ENCODE measurements around the gene HSF4. TPM values are rescaled to one million over a fixed set of nuclear protein-coding genes. Genes with fewer than 3 reads are reported as not detected.

The HSF4 gene
- total RNA-seq, 1 experiment from 2014 or later: 1.2 TPM

- Histone ChIP-seq H4K91ac (ENCODE audit: insufficient read length, low read depth, low read length) (no peak overlapping the region), H3K9me3 (ENCODE audit: control insufficient read depth, low read depth, low read length) (no peaks in the 10 kb centered on the region), H3K23me2 (ENCODE audit: insufficient read length, low read depth, low read length, poor library complexity, severe bottlenecking) (peaks cover 4% of the 10 kb centered on the region), H2BK20ac (ENCODE audit: low read depth, low read length, poor library complexity, severe bottlenecking) (no peak overlapping the region), H3K4me1 (ENCODE audit: insufficient read depth, low read length) (no peaks in the 10 kb centered on the region; the same call in 1 of the 2 replicates), H3K79me2 (ENCODE audit: insufficient read depth, low read length) (peaks cover 6% of the 10 kb centered on the region; the same call in 1 of the 2 replicates), H3K27me3 (ENCODE audit: insufficient read depth, low read length) (no peaks in the 10 kb centered on the region), H3K4me2 (ENCODE audit: insufficient read depth, insufficient read length, low read length) (no peak overlapping the region), H4K5ac (ENCODE audit: insufficient read length, low read depth, low read length) (no peak overlapping the region), H3K4ac (ENCODE audit: low read depth, low read length) (no peak overlapping the region), H2BK12ac (ENCODE audit: insufficient read length, low read depth, low read length) (no peak overlapping the region), H2BK5ac (ENCODE audit: insufficient read length, low read length) (no peak overlapping the region), H4K8ac (replicated peaks; ENCODE audit: insufficient read length, low read depth, low read length) (no peak overlapping the region), H3K18ac (ENCODE audit: insufficient read length, low read depth, low read length) (no peak overlapping the region), H3K56ac (ENCODE audit: insufficient read length, low read depth, low read length) (no peak overlapping the region), H2AFZ (ENCODE audit: low read length) (no peak overlapping the region), H3K9ac (ENCODE audit: extremely low read depth, insufficient read length, low read length) (no peak overlapping the region), H3K27ac (ENCODE audit: insufficient read length, low read depth, low read length) (no peak overlapping the region), H2BK120ac (ENCODE audit: low read depth, low read length, poor library complexity, severe bottlenecking) (no peak overlapping the region), H3K14ac (ENCODE audit: insufficient read depth, low read length) (no peak overlapping the region), H3K23ac (ENCODE audit: insufficient read length, low read depth, low read length) (no peak overlapping the region), H4K20me1 (ENCODE audit: control insufficient read depth, insufficient read depth, insufficient read length) (no peaks in the 10 kb centered on the region), H2BK15ac (ENCODE audit: low read depth, low read length) (no peak overlapping the region), H3K79me1 (ENCODE audit: insufficient read depth, low read depth, low read length, poor library complexity, severe bottlenecking) (peaks cover 5% of the 10 kb centered on the region), H3T11ph (ENCODE audit: low read length) (no peak overlapping the region), H2AK5ac (ENCODE audit: insufficient read length, low read length) (no peak overlapping the region)
- DNase-seq: no peak
- Mint-ChIP-seq H3K36me3 (ENCODE audit: insufficient read depth in 1 of 3, low read depth in 3 of 3) (peaks cover 0 to 5% (median 3%) of the 10 kb centered on the region in 3 experiments; a peak in 3 of 7 replicates), H3K27me3 (ENCODE audit: low read depth) (no peaks in the 10 kb centered on the region; the same call in 1 of the 2 replicates), H3K27ac (no peak overlapping the region), H3K4me3 (no peak overlapping the region), H3K4me1 (peaks cover 13 to 16% of the 10 kb centered on the region in 2 experiments), H3K9me3 (no peaks in the 10 kb centered on the region)
- 100% methylated on average over 1 of the region's 2 CpGs for WGBS (ENCODE audit: extremely low coverage, insufficient read length, low lambda C conversion rate)
- TF ChIP-seq CTCF (conservative IDR thresholded peaks at IDR 0.05): no peak
Observed at GRCh38 chr16:67114793-67115192, 49.8 kb upstream of the HSF4 start.

All from H9 (cell line).